T-helper 2 cell (primary cell): ENCODE results near the gene FARSB.

Experiments
- DNase-seq, 5 experiments: peaks; one replicate each; pipeline versions ENCODE4 v3.0.0 to v3.0.0-alpha.2; 2012 to 2022

FARSB gene

GRCh38 chr2:222656526-222657446, 894 bp upstream of the FARSB start:
- DNase-seq, result peak in 1 of 5 experiments; percentile 25

- DNase-seq, result peak in 1 of 5 experiments; percentile 50
These were observed 2.6 kb downstream of the FARSB start for GRCh38 chr2:222653280-222653679.

- DNase-seq, result peak in 1 of 5 experiments; percentile 86
These were observed 3.2 kb downstream of the FARSB start for GRCh38 chr2:222652491-222653255.

- DNase-seq, result no peak
These were observed 4.0 kb downstream of the FARSB start for GRCh38 chr2:222651718-222652418.

- no peak for DNase-seq
These were observed 6.1 kb downstream of the FARSB start for GRCh38 chr2:222649801-222650200.

- DNase-seq, result no peak
These were observed 9.9 kb downstream of the FARSB start for GRCh38 chr2:222646008-222646407.

GRCh38 chr2:222643134-222643533, 12.8 kb downstream of the FARSB start:
- DNase-seq, result no peak

GRCh38 chr2:222641336-222641735, 14.6 kb downstream of the FARSB start:
- no peak for DNase-seq

GRCh38 chr2:222637067-222637466, 18.8 kb downstream of the FARSB start:
- no peak for DNase-seq

GRCh38 chr2:222635295-222635694, 20.6 kb downstream of the FARSB start:
- no peak for DNase-seq

- DNase-seq, result no peak
These were observed 28.1 kb downstream of the FARSB start for GRCh38 chr2:222627764-222628163.

GRCh38 chr2:222623756-222624309, 32.1 kb downstream of the FARSB start:
- no peak for DNase-seq

GRCh38 chr2:222622910-222623309, 33.0 kb downstream of the FARSB start:
- no peak for DNase-seq

- no peak for DNase-seq
These were observed 34.0 kb downstream of the FARSB start for GRCh38 chr2:222621893-222622292.

GRCh38 chr2:222615320-222615719, 40.6 kb downstream of the FARSB start:
- no peak for DNase-seq

- peak in 2 of 5 experiments; percentile 1 to 45 for DNase-seq
These were observed 42.1 kb downstream of the FARSB start for GRCh38 chr2:222613715-222614331.

- DNase-seq, result no peak
These were observed 44.2 kb downstream of the FARSB start for GRCh38 chr2:222611684-222612083.

GRCh38 chr2:222610746-222611145, 45.1 kb downstream of the FARSB start:
- DNase-seq, result peak in 1 of 5 experiments; percentile 5

- no peak for DNase-seq
These were observed 46.5 kb downstream of the FARSB start for GRCh38 chr2:222609381-222609780.

- no peak for DNase-seq
These were observed 47.8 kb downstream of the FARSB start for GRCh38 chr2:222608081-222608480.

- DNase-seq, result no peak
These were observed 49.6 kb downstream of the FARSB start for GRCh38 chr2:222606306-222606705.
